HG03060 (cell line): ENCODE results near the gene ANKS3.
"Not testable (repeated sequence)": the region's sequence is repeated elsewhere in the genome, so short reads cannot be mapped to it uniquely, and the experiment has no call there.

Experiments
- ATAC-seq: cut with Tn5 transposase; IDR thresholded peaks from one replicate; pipeline ENCODE4 v1.9.1; 2021; ENCODE audit warnings: low read depth, moderate number of reproducible peaks; ENCODE audit not compliant: unreplicated experiment

ANKS3 gene

GRCh38 chr16:4760221-4760910 is 26.3 kb upstream of the ANKS3 start:
- ATAC-seq = no peak

- ATAC-seq = no peak
These were observed 21.6 kb upstream of the ANKS3 start for GRCh38 chr16:4755687-4756086.

GRCh38 chr16:4754865-4755264 is 20.8 kb upstream of the ANKS3 start:
- no peak for ATAC-seq

- no peak for ATAC-seq
These were observed 19.2 kb upstream of the ANKS3 start for GRCh38 chr16:4753227-4753626.

GRCh38 chr16:4752351-4753100 is 18.5 kb upstream of the ANKS3 start:
- no peak for ATAC-seq

- no peak for ATAC-seq
These were observed 16.8 kb upstream of the ANKS3 start for GRCh38 chr16:4750896-4751295.

- ATAC-seq = no peak
These were observed 15.7 kb upstream of the ANKS3 start for GRCh38 chr16:4749700-4750257.

GRCh38 chr16:4748682-4749411 is 14.8 kb upstream of the ANKS3 start:
- ATAC-seq = no peak

- no peak for ATAC-seq
These were observed 14.0 kb upstream of the ANKS3 start for GRCh38 chr16:4747906-4748681.

GRCh38 chr16:4746991-4747574 is 13.0 kb upstream of the ANKS3 start:
- ATAC-seq = no peak

GRCh38 chr16:4746215-4746614 is 12.1 kb upstream of the ANKS3 start:
- no peak for ATAC-seq

GRCh38 chr16:4745274-4745569 is 11.2 kb upstream of the ANKS3 start:
- ATAC-seq = no peak

GRCh38 chr16:4744555-4745273 is 10.6 kb upstream of the ANKS3 start:
- ATAC-seq = no peak

GRCh38 chr16:4743226-4743878 is 9.3 kb upstream of the ANKS3 start:
- no peak for ATAC-seq

GRCh38 chr16:4738370-4738769 is 4.3 kb upstream of the ANKS3 start:
- ATAC-seq = not testable (repeated sequence)

GRCh38 chr16:4737545-4737944 is 3.5 kb upstream of the ANKS3 start:
- ATAC-seq = no peak

- no peak for ATAC-seq
These were observed 2.5 kb upstream of the ANKS3 start for GRCh38 chr16:4736546-4736945.

- peak; percentile 30 for ATAC-seq
These were observed 862 bp upstream of the ANKS3 start for GRCh38 chr16:4734730-4735535.
